B cell (primary cell): ENCODE measurements around the gene TRAPPC5. TPM values are rescaled to one million over a fixed set of nuclear protein-coding genes. Genes with fewer than 3 reads are reported as not detected.

Source experiments
- ATAC-seq: fragments of 200-7000 bp; cut with Tn5 transposase; one replicate; pipeline ENCODE4 v1.10.0; 2021; ENCODE audit warnings: low read depth, mild to moderate bottlenecking, moderate number of reproducible peaks, moderate library complexity
- CTCF ChIA-PET: fragments of 350-600 bp; sonication (Branson Sonifier 250); formaldehyde crosslinking; loops from one replicate; lab custom pipeline; 2021; ENCODE audit warnings: antibody characterized with exemption, inconsistent platforms; lab: Charles Lee
- POLR2A ChIA-PET: fragments of 350-600 bp; sonication (Branson Sonifier 250); formaldehyde crosslinking; loops from one replicate; lab custom pipeline; 2021; ENCODE audit warnings: antibody characterized with exemption; lab: Charles Lee
- DNase-seq: peaks from one replicate; pipeline ENCODE4 v3.0.0; 2013
- H2AFZ ChIP-seq: 2 replicates; pipeline ENCODE4 v1.6.1; 2012; ENCODE audit warnings: mild to moderate bottlenecking, low read depth, low read length; ENCODE audit not compliant: insufficient read depth, poor library complexity, severe bottlenecking
- H3K27ac ChIP-seq, 2 donors: 1 replicate in 1 of 2; 2 replicates in 1 of 2; pipeline ENCODE4 v1.5.1; 2012 to 2013; ENCODE audit warnings: low read length in 2 of 2, mild to moderate bottlenecking in 2 of 2, moderate library complexity in 1 of 2
- H3K27me3 ChIP-seq, 4 experiments: fragments of 200-600 bp in 1 of 4; sonication (generic) in 1 of 4; replicated peaks in 1 of 4; 1 replicate in 2 of 4; 2 replicates in 2 of 4; pipeline versions ENCODE4 v1.6.1 to v1.7.0; 2013 to 2016; ENCODE audit warnings: low read length in 3 of 4, mild to moderate bottlenecking in 2 of 4, mixed read lengths in 1 of 4, moderate library complexity in 1 of 4; ENCODE audit not compliant: insufficient read depth in 4 of 4, control insufficient read depth in 3 of 4; ENCODE audit errors: control extremely low read depth in 1 of 4
- H3K36me3 ChIP-seq, 2 experiments: replicated peaks in 1 of 2; 1 replicate in 1 of 2; 2 replicates in 1 of 2; pipeline versions ENCODE4 v1.6.1 to v1.7.1; 2013; ENCODE audit warnings: low read length in 1 of 2; ENCODE audit not compliant: insufficient read depth in 2 of 2, control insufficient read depth in 1 of 2; ENCODE audit errors: control extremely low read depth in 1 of 2, extremely low read depth in 1 of 2
- H3K4me1 ChIP-seq, 2 donors: fragments of 200-600 bp in 1 of 2; sonication (generic) in 1 of 2; 1 replicate in 1 of 2; 2 replicates in 1 of 2; pipeline versions ENCODE4 v1.5.1 to v1.6.1; 2013 to 2017; ENCODE audit warnings: low read length in 2 of 2; ENCODE audit not compliant: control insufficient read depth in 2 of 2, insufficient read depth in 2 of 2
- H3K4me2 ChIP-seq: replicated peaks from 2 replicates; pipeline ENCODE3; 2012; ENCODE audit warnings: mild to moderate bottlenecking, low read depth, low read length; ENCODE audit not compliant: poor library complexity, severe bottlenecking
- H3K4me3 ChIP-seq, 5 experiments: fragments of 200-600 bp in 1 of 5; sonication (generic) in 1 of 5; 1 replicate in 3 of 5; 2 replicates in 2 of 5; pipeline versions ENCODE4 v1.5.1 to v1.7.0; 2011 to 2016; ENCODE audit warnings: low read length in 4 of 5, mild to moderate bottlenecking in 4 of 5, low read depth in 2 of 5, control low read depth in 1 of 5, moderate library complexity in 1 of 5; ENCODE audit not compliant: insufficient read depth in 1 of 5; ENCODE audit errors: control extremely low read depth in 1 of 5, extremely low read depth in 1 of 5
- H3K79me2 ChIP-seq: fragments of 200-600 bp; sonication (generic); one replicate; pipeline ENCODE4 v1.6.0; 2016; ENCODE audit warnings: low read length; ENCODE audit not compliant: control insufficient read depth, insufficient read depth
- H3K9ac ChIP-seq: fragments of 200-600 bp; sonication (generic); 2 replicates; pipeline ENCODE4 v1.6.1; 2017; ENCODE audit warnings: mild to moderate bottlenecking, low read length, moderate library complexity
- H3K9me3 ChIP-seq, 3 donors: one replicate each; pipeline versions ENCODE4 v1.6.1 to v1.7.1; 2013; ENCODE audit warnings: low read length in 2 of 3; ENCODE audit not compliant: control insufficient read depth in 2 of 3, insufficient read depth in 1 of 3; ENCODE audit errors: control extremely low read depth in 1 of 3
- H4K20me1 ChIP-seq: 2 replicates; pipeline ENCODE4 v1.6.0; 2012; ENCODE audit warnings: mild to moderate bottlenecking, low read length; ENCODE audit not compliant: insufficient read depth, control insufficient read depth, poor library complexity, severe bottlenecking
- H3K27ac Mint-ChIP-seq: one replicate; pipeline ENCODE4 v1.8.0; 2021; ENCODE audit warnings: mixed read lengths
- H3K27me3 Mint-ChIP-seq: one replicate; pipeline ENCODE4 v1.8.0; 2021; ENCODE audit warnings: mixed read lengths
- H3K4me1 Mint-ChIP-seq: one replicate; pipeline ENCODE4 v1.8.0; 2021; ENCODE audit warnings: mixed read lengths
- H3K4me3 Mint-ChIP-seq: one replicate; pipeline ENCODE4 v1.8.0; 2021; ENCODE audit warnings: mixed read lengths
- H3K9me3 Mint-ChIP-seq: one replicate; pipeline ENCODE4 v1.8.0; 2022; ENCODE audit warnings: mixed read lengths; ENCODE audit not compliant: insufficient read depth
- CTCF ChIP-seq: fragments of 200-600 bp; IDR thresholded peaks from one replicate; pipeline ENCODE4 v1.8.0; 2022; ENCODE audit warnings: antibody characterized with exemption, mild to moderate bottlenecking
- EZH2 ChIP-seq: IDR thresholded peaks from 2 replicates; pipeline ENCODE4 v1.6.1; 2012; ENCODE audit warnings: borderline replicate concordance, low read depth, mild to moderate bottlenecking, moderate library complexity, low read length; ENCODE audit not compliant: insufficient read depth, poor library complexity, severe bottlenecking
- WGBS: methylation state at CpG from one replicate; pipeline ENCODE4 v1.1.5; 2013; ENCODE audit warnings: missing lambda C conversion rate; ENCODE audit not compliant: insufficient coverage; 5-methylcytosine and 5-hydroxymethylcytosine counted together
- intact Hi-C: fragments of 100-400 bp; cut with micrococcal nuclease; formaldehyde crosslinking; loops from one replicate; pipeline ENCODE4 v1.10.0; 2022
- polyA plus RNA-seq: library from polyadenylated mRNA; depleted of rRNA; stranded (reverse); fragments of >200 nt; gene quantifications from 2 replicates; pipeline ENCODE4 v1.2.3, GENCODE V29; 2012
- total RNA-seq, 2 donors: library from RNA; stranded (reverse); fragments of 120-200 nt in 1 of 2; gene quantifications; 1 replicate in 1 of 2; 2 replicates in 1 of 2; pipeline versions ENCODE4 v1.2.3 to v1.2.4, GENCODE V29; 2013 to 2022

The TRAPPC5 gene
- total and polyA plus RNA-seq, 2 donors (not counting 1 experiment from before 2014, with no cell fraction given) = 61.5 to 64.9 TPM

GRCh38 chr19:7641290-7642276 lies 39.0 kb upstream of the TRAPPC5 start:
- Histone ChIP-seq H3K27ac (no peak overlapping the region), H3K4me3 (no peak overlapping the region), H3K4me1 (peaks cover 9 to 12% of the 10 kb centered on the region in 2 donors), H3K79me2 (peaks cover 30% of the 10 kb centered on the region), H3K4me2 (no peak overlapping the region), H3K9me3 (peaks cover 0 to 9% (median 0%) of the 10 kb centered on the region in 3 donors), H3K9ac (no peak overlapping the region), H2AFZ (no peak overlapping the region), H3K27me3 (no peaks in the 10 kb centered on the region), H4K20me1 (peaks cover 40% of the 10 kb centered on the region), H3K36me3 (peaks cover 4 to 50% of the 10 kb centered on the region in 2 experiments)
- Mint-ChIP-seq H3K27me3 (no peaks in the 10 kb centered on the region), H3K4me1 (peaks cover 21% of the 10 kb centered on the region), H3K4me3 (no peak overlapping the region), H3K9me3 (no peaks in the 10 kb centered on the region), H3K27ac (no peak overlapping the region)
- 98% methylated on average over 34 of the region's 43 CpGs for WGBS
- CTCF ChIA-PET = interaction anchor here (0.6 kb wide), 1 partner anchor 10 kb away, joined by 3 read pairs; no protein-coding TSS in a partner anchor
- no peak for TF ChIP-seq EZH2
- no peak for TF ChIP-seq CTCF
- POLR2A ChIA-PET = interaction anchor here (0.5 to 1.3 kb wide), 2 partner anchors 12 to 716 kb away, joined by 3 to 7 read pairs; partner anchors contain the start of genes PET100 and XAB2
- ATAC-seq (no peak), DNase-seq (no peak)
- intact Hi-C loops = no loop called here
